H9 (cell line): Measurements from ENCODE around the gene HOGA1. TPM values are rescaled to one million over a fixed set of nuclear protein-coding genes. Genes with fewer than 3 reads are reported as not detected.

Experiments used
- DNase-seq: peaks from one replicate; pipeline ENCODE4 v3.0.0-alpha.2; 2017
- H2AFZ ChIP-seq: one replicate; pipeline ENCODE4 v1.6.1; 2013; ENCODE audit warnings: mild to moderate bottlenecking, low read length, control low read depth, moderate library complexity
- H2AK5ac ChIP-seq: 2 replicates; pipeline ENCODE4 v1.6.1; 2013; ENCODE audit warnings: low read length, control low read depth, mixed read lengths; ENCODE audit not compliant: insufficient read length
- H2BK120ac ChIP-seq: one replicate; pipeline ENCODE4 v1.6.1; 2013; ENCODE audit warnings: low read depth, mild to moderate bottlenecking, low read length, control low read depth, inconsistent platforms; ENCODE audit not compliant: poor library complexity, severe bottlenecking
- H2BK12ac ChIP-seq: 2 replicates; pipeline ENCODE4 v1.6.1; 2013; ENCODE audit warnings: low read length, control low read depth, mixed read lengths, low read depth; ENCODE audit not compliant: insufficient read length
- H2BK15ac ChIP-seq: 2 replicates; pipeline ENCODE4 v1.6.1; 2013; ENCODE audit warnings: low read depth, low read length, control low read depth
- H2BK20ac ChIP-seq: one replicate; pipeline ENCODE4 v1.6.1; 2013; ENCODE audit warnings: low read depth, mild to moderate bottlenecking, low read length, control low read depth, inconsistent platforms; ENCODE audit not compliant: poor library complexity, severe bottlenecking
- H2BK5ac ChIP-seq: 2 replicates; pipeline ENCODE4 v1.6.1; 2013; ENCODE audit warnings: low read length, control low read depth, mixed read lengths; ENCODE audit not compliant: insufficient read length
- H3K14ac ChIP-seq: 2 replicates; pipeline ENCODE4 v1.6.1; 2013; ENCODE audit warnings: low read length, control low read depth; ENCODE audit not compliant: insufficient read depth
- H3K18ac ChIP-seq: 2 replicates; pipeline ENCODE4 v1.6.1; 2013; ENCODE audit warnings: low read depth, mild to moderate bottlenecking, mixed read lengths, low read length, control low read depth; ENCODE audit not compliant: insufficient read length
- H3K23ac ChIP-seq: 2 replicates; pipeline ENCODE4 v1.6.1; 2013; ENCODE audit warnings: low read length, control low read depth, mixed read lengths, low read depth; ENCODE audit not compliant: insufficient read length
- H3K23me2 ChIP-seq: 2 replicates; pipeline ENCODE4 v1.6.1; 2013; ENCODE audit warnings: low read depth, mild to moderate bottlenecking, mixed read lengths, low read length, control low read depth; ENCODE audit not compliant: insufficient read length, poor library complexity, severe bottlenecking
- H3K27ac ChIP-seq: 2 replicates; pipeline ENCODE4 v1.5.1; 2013; ENCODE audit warnings: low read length, control low read depth, mixed read lengths, low read depth; ENCODE audit not compliant: insufficient read length
- H3K27me3 ChIP-seq: 2 replicates; pipeline ENCODE4 v1.6.1; 2013; ENCODE audit warnings: low read length, control low read depth, inconsistent platforms; ENCODE audit not compliant: insufficient read depth
- H3K4ac ChIP-seq: 2 replicates; pipeline ENCODE4 v1.6.1; 2013; ENCODE audit warnings: low read depth, mild to moderate bottlenecking, control low read depth, inconsistent platforms, low read length, moderate library complexity
- H3K4me1 ChIP-seq: 2 replicates; pipeline ENCODE4 v1.6.1; 2013; ENCODE audit warnings: low read length, control low read depth, inconsistent platforms; ENCODE audit not compliant: insufficient read depth
- H3K4me2 ChIP-seq: 2 replicates; pipeline ENCODE4 v1.6.1; 2013; ENCODE audit warnings: low read length, control low read depth, mixed read lengths; ENCODE audit not compliant: insufficient read length, insufficient read depth
- H3K56ac ChIP-seq: 2 replicates; pipeline ENCODE4 v1.6.1; 2013; ENCODE audit warnings: low read depth, mild to moderate bottlenecking, mixed read lengths, low read length, control low read depth; ENCODE audit not compliant: insufficient read length
- H3K79me1 ChIP-seq: 2 replicates; pipeline ENCODE4 v1.6.1; 2013; ENCODE audit warnings: low read depth, mild to moderate bottlenecking, moderate library complexity, low read length, control low read depth, inconsistent platforms; ENCODE audit not compliant: insufficient read depth, poor library complexity, severe bottlenecking
- H3K79me2 ChIP-seq: 2 replicates; pipeline ENCODE4 v1.6.1; 2013; ENCODE audit warnings: low read length, control low read depth, inconsistent platforms; ENCODE audit not compliant: insufficient read depth
- H3K9ac ChIP-seq: 2 replicates; pipeline ENCODE4 v1.6.1; 2013; ENCODE audit warnings: low read length, control low read depth, mixed read lengths; ENCODE audit not compliant: insufficient read length; ENCODE audit errors: extremely low read depth
- H3K9me3 ChIP-seq: one replicate; pipeline ENCODE4 v1.6.1; 2013; ENCODE audit warnings: low read depth, low read length, inconsistent platforms; ENCODE audit not compliant: control insufficient read depth
- H3T11ph ChIP-seq: one replicate; pipeline ENCODE4 v1.6.1; 2013; ENCODE audit warnings: mild to moderate bottlenecking, low read length, control low read depth, inconsistent platforms
- H4K20me1 ChIP-seq: one replicate; pipeline ENCODE4 v1.6.1; 2013; ENCODE audit not compliant: control insufficient read depth, insufficient read length, insufficient read depth
- H4K5ac ChIP-seq: 2 replicates; pipeline ENCODE4 v1.6.1; 2013; ENCODE audit warnings: low read depth, mild to moderate bottlenecking, mixed read lengths, low read length, control low read depth; ENCODE audit not compliant: insufficient read length
- H4K8ac ChIP-seq: replicated peaks from 2 replicates; pipeline ENCODE4 v1.6.1; 2013; ENCODE audit warnings: low read length, control low read depth, mixed read lengths, low read depth; ENCODE audit not compliant: insufficient read length
- H4K91ac ChIP-seq: 2 replicates; pipeline ENCODE4 v1.6.1; 2013; ENCODE audit warnings: low read depth, mild to moderate bottlenecking, moderate library complexity, mixed read lengths, low read length, control low read depth; ENCODE audit not compliant: insufficient read length
- H3K27ac Mint-ChIP-seq, 3 experiments: 2 replicates in 2 of 3; 3 replicates in 1 of 3; pipeline ENCODE4 v1.8.0; 2020 to 2021; ENCODE audit warnings: mixed read lengths in 3 of 3, mild to moderate bottlenecking in 1 of 3, moderate library complexity in 1 of 3
- H3K27me3 Mint-ChIP-seq: 2 replicates; pipeline ENCODE4 v1.8.0; 2021; ENCODE audit warnings: low read depth, mild to moderate bottlenecking, moderate library complexity, mixed read lengths
- H3K36me3 Mint-ChIP-seq, 3 experiments: 2 replicates in 2 of 3; 3 replicates in 1 of 3; pipeline ENCODE4 v1.8.0; 2020 to 2021; ENCODE audit warnings: low read depth in 3 of 3, mixed read lengths in 3 of 3; ENCODE audit not compliant: insufficient read depth in 1 of 3
- H3K4me1 Mint-ChIP-seq, 2 experiments: 2 replicates each; pipeline ENCODE4 v1.8.0; 2020; ENCODE audit warnings: mixed read lengths in 2 of 2
- H3K4me3 Mint-ChIP-seq, 2 experiments: 2 replicates in 1 of 2; 3 replicates in 1 of 2; pipeline ENCODE4 v1.8.0; 2020 to 2021; ENCODE audit warnings: mild to moderate bottlenecking in 2 of 2, mixed read lengths in 2 of 2, moderate library complexity in 1 of 2
- H3K9me3 Mint-ChIP-seq, 2 experiments: 2 replicates in 1 of 2; 3 replicates in 1 of 2; pipeline ENCODE4 v1.8.0; 2020; ENCODE audit warnings: mild to moderate bottlenecking in 2 of 2, mixed read lengths in 2 of 2, moderate library complexity in 1 of 2
- WGBS: extraction: QIAGEN DNeasy Blood & Tissue Kit; methylation state at CpG from one replicate; pipeline ENCODE4 v1.1.7; 2013; ENCODE audit warnings: missing lambda C conversion rate, low lambda C conversion rate, mixed read lengths; ENCODE audit not compliant: insufficient read length; ENCODE audit errors: extremely low coverage; 5-methylcytosine and 5-hydroxymethylcytosine counted together
- total RNA-seq: library from RNA; stranded (reverse); gene quantifications from 2 replicates; pipeline ENCODE4 v1.2.1, GENCODE V29; 2021
- TF ChIP-seq, protein P1 (sequence below): fragments of 200-600 bp; sonication (generic); conservative IDR thresholded peaks from 3 replicates; pipeline ENCODE4 v1.8.0; 2021; ENCODE audit warnings: antibody characterized with exemption, mild to moderate bottlenecking

Gene HOGA1
- total RNA-seq, 1 experiment from 2014 or later: 0.79 TPM

DNA sequence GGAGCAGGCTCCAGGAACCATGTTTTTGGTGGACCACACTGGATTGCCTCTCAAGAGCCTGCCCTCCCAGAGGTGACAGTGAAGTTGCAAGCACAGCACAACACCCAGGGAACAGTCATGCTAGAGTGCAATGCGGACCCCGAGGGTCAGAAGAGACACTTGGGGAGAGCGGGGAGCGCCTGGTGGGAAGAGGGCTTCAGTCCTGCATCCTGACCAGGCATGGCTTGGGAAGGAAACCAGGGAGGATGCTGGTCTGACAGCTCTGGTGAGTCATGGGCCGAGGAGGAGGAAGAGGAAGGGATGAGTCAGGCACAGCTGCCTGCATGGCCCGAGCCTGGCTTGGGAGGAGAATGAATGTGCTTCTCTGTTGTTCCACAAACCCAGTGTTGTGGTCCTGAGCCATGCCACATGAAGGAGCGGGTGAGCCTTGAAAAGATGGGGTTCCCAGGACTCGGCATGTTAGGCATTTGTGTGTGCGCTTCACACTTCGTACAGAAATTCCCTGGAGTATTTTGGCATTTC, 41.1 kb upstream of the HOGA1 start:
- H2BK20ac ChIP-seq: no peak overlapping the region
- Mint-ChIP-seq H3K36me3 (no peaks in the 10 kb centered on the region; a peak in 1 of 7 replicates), H3K4me1 (peaks cover 35 to 48% of the 10 kb centered on the region in 2 experiments), H3K4me3 (peak overlapping the region in 1 of 2 experiments; percentile 55; a peak in 1 of 5 replicates), H3K27ac (peak overlapping the region; percentile 29 to 98 (median 92); a peak in 5 of 7 replicates), H3K9me3 (no peaks in the 10 kb centered on the region), H3K27me3 (no peaks in the 10 kb centered on the region)
- H3K79me1 ChIP-seq: no peaks in the 10 kb centered on the region
- no peak for DNase-seq
- TF ChIP-seq, protein P1, sequence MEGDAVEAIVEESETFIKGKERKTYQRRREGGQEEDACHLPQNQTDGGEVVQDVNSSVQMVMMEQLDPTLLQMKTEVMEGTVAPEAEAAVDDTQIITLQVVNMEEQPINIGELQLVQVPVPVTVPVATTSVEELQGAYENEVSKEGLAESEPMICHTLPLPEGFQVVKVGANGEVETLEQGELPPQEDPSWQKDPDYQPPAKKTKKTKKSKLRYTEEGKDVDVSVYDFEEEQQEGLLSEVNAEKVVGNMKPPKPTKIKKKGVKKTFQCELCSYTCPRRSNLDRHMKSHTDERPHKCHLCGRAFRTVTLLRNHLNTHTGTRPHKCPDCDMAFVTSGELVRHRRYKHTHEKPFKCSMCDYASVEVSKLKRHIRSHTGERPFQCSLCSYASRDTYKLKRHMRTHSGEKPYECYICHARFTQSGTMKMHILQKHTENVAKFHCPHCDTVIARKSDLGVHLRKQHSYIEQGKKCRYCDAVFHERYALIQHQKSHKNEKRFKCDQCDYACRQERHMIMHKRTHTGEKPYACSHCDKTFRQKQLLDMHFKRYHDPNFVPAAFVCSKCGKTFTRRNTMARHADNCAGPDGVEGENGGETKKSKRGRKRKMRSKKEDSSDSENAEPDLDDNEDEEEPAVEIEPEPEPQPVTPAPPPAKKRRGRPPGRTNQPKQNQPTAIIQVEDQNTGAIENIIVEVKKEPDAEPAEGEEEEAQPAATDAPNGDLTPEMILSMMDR: no peak
- no peak overlapping the region for H4K8ac ChIP-seq
- no peaks in the 10 kb centered on the region for H3K23me2 ChIP-seq
- no peaks in the 10 kb centered on the region for H4K20me1 ChIP-seq
- no peak overlapping the region for H2BK120ac ChIP-seq
- H3K4me1 ChIP-seq: no peaks in the 10 kb centered on the region; the same call in 1 of the 2 replicates
- no peak overlapping the region for H2BK15ac ChIP-seq
- H2BK12ac ChIP-seq: no peak overlapping the region
- no peak overlapping the region for H3K56ac ChIP-seq
- H2AFZ ChIP-seq: no peak overlapping the region
- no peak overlapping the region for H3K9ac ChIP-seq
- H3K4me2 ChIP-seq: no peak overlapping the region
- no peaks in the 10 kb centered on the region for H3K9me3 ChIP-seq
- H3K14ac ChIP-seq: no peak overlapping the region
- WGBS: no CpG with 5 or more reads among the region's 10 CpGs
- H3K27me3 ChIP-seq: no peaks in the 10 kb centered on the region
- H2BK5ac ChIP-seq: no peak overlapping the region
- no peaks in the 10 kb centered on the region; the same call in 1 of the 2 replicates for H3K79me2 ChIP-seq
- H3T11ph ChIP-seq: no peak overlapping the region
- no peak overlapping the region for H4K5ac ChIP-seq
- H3K23ac ChIP-seq: no peak overlapping the region
- H2AK5ac ChIP-seq: no peak overlapping the region
- no peak overlapping the region for H3K18ac ChIP-seq
- H4K91ac ChIP-seq: no peak overlapping the region
- no peak overlapping the region for H3K4ac ChIP-seq
- no peak overlapping the region for H3K27ac ChIP-seq
